ENCODE measurements around the gene NBPF12. TPM values are rescaled to one million over a fixed set of nuclear protein-coding genes. Genes with fewer than 3 reads are reported as not detected.
"Not testable (repeated sequence)": the region's sequence is repeated elsewhere in the genome, so short reads cannot be mapped to it uniquely, and the experiment has no call there.

Gene NBPF12
- polyA plus RNA-seq, 1 experiment, result 5.3 TPM

DNA sequence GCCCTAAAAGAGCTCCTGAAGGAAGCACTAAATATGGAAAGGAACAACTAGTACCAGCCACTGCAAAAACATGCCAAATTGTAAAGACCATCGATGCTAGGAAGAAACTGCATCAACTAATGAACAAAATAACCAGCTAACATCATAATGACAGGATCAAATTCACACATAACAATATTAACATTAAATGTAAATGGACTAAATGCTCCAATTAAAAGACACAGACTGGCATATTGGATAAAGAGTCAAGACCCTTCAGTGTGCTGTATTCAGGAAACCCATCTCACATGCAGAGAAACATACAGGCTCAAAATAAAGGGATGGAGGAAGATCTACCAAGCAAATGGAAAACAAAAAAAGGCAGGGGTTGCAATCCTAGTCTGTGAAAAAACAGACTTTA is 70.4 kb downstream of the NBPF12 start:
- DNase-seq (ENCODE audit: low read depth); H3K4me3 ChIP-seq (ENCODE audit: low read depth, low read length); H3K36me3 ChIP-seq (ENCODE audit: control insufficient read depth, insufficient read depth, low read length); POLR2A ChIA-PET; H3K27me3 ChIP-seq (ENCODE audit: control insufficient read depth, insufficient read depth, low read length); CTCF ChIA-PET: not testable (repeated sequence)

DNA sequence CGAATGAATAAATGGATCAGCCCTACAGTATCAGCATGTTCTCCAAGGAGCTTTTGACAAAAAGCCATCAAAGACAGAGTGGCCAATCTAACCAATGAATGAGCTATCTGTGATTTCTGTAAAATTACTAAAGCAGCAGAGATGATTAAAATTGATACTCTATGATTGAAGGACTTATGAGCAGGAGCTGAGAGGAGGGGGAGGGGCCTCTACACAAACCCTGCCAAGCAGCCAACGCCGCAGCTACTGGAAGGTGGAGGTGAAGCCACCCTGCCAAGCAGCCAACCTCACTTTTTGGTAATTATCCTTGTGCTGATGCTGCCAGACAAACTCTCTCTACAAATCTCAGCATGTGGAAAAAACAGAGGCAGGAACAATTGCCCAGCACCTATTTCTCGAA is 88.9 kb downstream of the NBPF12 start:
- CTCF ChIA-PET, result not testable (repeated sequence)

DNA sequence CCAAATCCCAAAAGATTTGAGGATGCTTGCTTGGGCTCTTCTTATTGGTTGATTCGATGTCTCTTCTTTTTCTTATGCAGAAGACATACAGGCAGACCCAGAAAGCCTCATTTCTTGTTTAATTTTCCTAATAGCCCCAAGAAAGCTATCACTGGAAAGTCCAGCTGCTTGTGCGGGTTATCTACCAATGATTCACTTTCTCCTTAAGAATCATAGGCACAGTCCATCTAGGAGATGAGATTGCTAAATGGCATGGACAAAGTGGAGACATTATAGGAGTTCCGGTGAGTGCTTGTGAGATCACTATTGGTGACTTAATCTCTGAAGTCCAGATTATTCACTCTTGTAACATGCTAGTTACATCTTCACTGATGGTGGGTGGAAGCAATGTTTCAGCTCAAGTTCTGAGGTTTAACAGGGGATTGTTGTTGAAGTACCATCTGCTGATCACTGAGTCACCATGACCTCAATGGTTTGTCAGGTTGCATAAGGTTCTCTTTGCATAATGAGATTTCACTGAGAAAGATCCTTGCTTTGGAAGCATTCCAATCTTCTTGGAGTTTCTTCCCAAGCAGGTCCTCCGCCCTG is 92.0 kb downstream of the NBPF12 start:
- H3K27me3 ChIP-seq (ENCODE audit: control insufficient read depth, insufficient read depth, low read length); H3K36me3 ChIP-seq (ENCODE audit: control insufficient read depth, insufficient read depth, low read length); DNase-seq (ENCODE audit: low read depth); H3K4me3 ChIP-seq (ENCODE audit: low read depth, low read length); POLR2A ChIA-PET; CTCF ChIA-PET: not testable (repeated sequence)

More for the DNA sequence above, 88.9 kb downstream of the NBPF12 start:
- H3K4me3 ChIP-seq (ENCODE audit: low read depth, low read length); DNase-seq (ENCODE audit: low read depth); POLR2A ChIA-PET; H3K36me3 ChIP-seq (ENCODE audit: control insufficient read depth, insufficient read depth, low read length); H3K27me3 ChIP-seq (ENCODE audit: control insufficient read depth, insufficient read depth, low read length): not testable (repeated sequence)

DNA sequence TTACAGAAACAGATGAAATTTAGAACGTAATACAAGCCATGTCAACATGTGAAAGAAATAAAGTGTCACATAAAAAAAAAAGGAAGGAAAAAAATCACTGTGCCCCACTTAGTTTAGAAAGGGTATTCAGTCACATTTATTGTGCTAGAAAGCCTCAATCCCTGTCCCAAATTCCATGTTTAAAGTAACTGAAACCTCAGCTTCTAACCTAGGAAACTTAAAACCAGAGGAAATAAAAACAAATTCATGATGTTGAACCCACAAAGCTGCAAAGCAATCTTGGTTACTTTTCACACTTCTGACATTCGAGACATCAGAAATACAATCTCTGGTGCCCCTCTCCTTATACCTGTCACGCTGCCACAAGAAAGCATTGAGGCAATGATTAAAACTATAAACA is 101.8 kb downstream of the NBPF12 start:
- DNase-seq (ENCODE audit: low read depth), result no peak
- Histone ChIP-seq H3K36me3 (ENCODE audit: control insufficient read depth, insufficient read depth, low read length) (no peaks in the 10 kb centered on the region), H3K27me3 (ENCODE audit: control insufficient read depth, insufficient read depth, low read length) (no peaks in the 10 kb centered on the region; the same call in 1 of the 2 replicates), H3K4me3 (ENCODE audit: low read depth, low read length) (no peak overlapping the region)
- TF ChIP-seq, protein P1, sequence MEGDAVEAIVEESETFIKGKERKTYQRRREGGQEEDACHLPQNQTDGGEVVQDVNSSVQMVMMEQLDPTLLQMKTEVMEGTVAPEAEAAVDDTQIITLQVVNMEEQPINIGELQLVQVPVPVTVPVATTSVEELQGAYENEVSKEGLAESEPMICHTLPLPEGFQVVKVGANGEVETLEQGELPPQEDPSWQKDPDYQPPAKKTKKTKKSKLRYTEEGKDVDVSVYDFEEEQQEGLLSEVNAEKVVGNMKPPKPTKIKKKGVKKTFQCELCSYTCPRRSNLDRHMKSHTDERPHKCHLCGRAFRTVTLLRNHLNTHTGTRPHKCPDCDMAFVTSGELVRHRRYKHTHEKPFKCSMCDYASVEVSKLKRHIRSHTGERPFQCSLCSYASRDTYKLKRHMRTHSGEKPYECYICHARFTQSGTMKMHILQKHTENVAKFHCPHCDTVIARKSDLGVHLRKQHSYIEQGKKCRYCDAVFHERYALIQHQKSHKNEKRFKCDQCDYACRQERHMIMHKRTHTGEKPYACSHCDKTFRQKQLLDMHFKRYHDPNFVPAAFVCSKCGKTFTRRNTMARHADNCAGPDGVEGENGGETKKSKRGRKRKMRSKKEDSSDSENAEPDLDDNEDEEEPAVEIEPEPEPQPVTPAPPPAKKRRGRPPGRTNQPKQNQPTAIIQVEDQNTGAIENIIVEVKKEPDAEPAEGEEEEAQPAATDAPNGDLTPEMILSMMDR (IDR thresholded peaks at IDR 0.05; ENCODE audit: insufficient read depth, low read depth, low read length), result no peak
- POLR2A ChIA-PET, result no interaction called here
- CTCF ChIA-PET, result no interaction called here

- H3K36me3 ChIP-seq (ENCODE audit: control insufficient read depth, insufficient read depth, low read length); H3K27me3 ChIP-seq (ENCODE audit: control insufficient read depth, insufficient read depth, low read length); POLR2A ChIA-PET; DNase-seq (ENCODE audit: low read depth); CTCF ChIA-PET; H3K4me3 ChIP-seq (ENCODE audit: low read depth, low read length): not testable (repeated sequence)
Observed at GRCh38 chr1:147042891-147043290, 104.8 kb downstream of the NBPF12 start.

GRCh38 chr1:147044511-147044910 is 106.4 kb downstream of the NBPF12 start:
- H3K4me3 ChIP-seq (ENCODE audit: low read depth, low read length); POLR2A ChIA-PET; H3K27me3 ChIP-seq (ENCODE audit: control insufficient read depth, insufficient read depth, low read length); DNase-seq (ENCODE audit: low read depth); CTCF ChIA-PET; H3K36me3 ChIP-seq (ENCODE audit: control insufficient read depth, insufficient read depth, low read length): not testable (repeated sequence)

Other genes starting within 250 kb of the NBPF12 start
- 18.3 and 29.3 TPM in 2 replicates for gene PRKAB2, start 234.1 kb downstream of the NBPF12 start, polyA plus RNA-seq (2011; rRNA removed)

Data from BJ (cell line).